ENCODE data around the gene AFP. TPM values are rescaled to one million over a fixed set of nuclear protein-coding genes. Genes with fewer than 3 reads are reported as not detected.

The AFP gene
- total and polyA plus RNA-seq, 2 donors (not counting 1 experiment from before 2014, with no cell fraction given), result not detected

DNA sequence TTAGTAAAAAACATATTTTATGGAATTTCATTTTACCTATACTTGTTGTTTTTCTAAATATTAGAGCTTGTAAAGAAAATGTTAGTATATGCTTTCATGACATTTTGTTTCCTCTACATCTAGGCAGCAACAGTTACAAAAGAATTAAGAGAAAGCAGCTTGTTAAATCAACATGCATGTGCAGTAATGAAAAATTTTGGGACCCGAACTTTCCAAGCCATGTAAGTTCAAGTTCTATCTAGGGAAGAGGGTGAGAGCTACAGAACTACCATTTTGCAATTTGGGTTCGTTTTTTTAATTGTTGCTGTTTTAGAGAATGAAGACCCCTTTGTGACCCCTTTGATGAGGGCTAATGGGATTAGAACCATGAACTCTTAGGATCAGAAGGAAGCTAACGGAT is 7.2 kb downstream of the AFP start:
- Histone ChIP-seq H3K4me3 (ENCODE audit: control extremely low read depth in 1 of 5, extremely low read depth in 1 of 5, insufficient read depth in 1 of 5, low read depth in 2 of 5, low read length in 4 of 5) (no peak overlapping the region), H3K27ac (ENCODE audit: low read length in 2 of 2) (no peak overlapping the region), H3K4me2 (replicated peaks; ENCODE audit: low read depth, low read length, poor library complexity, severe bottlenecking) (no peak overlapping the region), H3K9me3 (ENCODE audit: control extremely low read depth in 1 of 3, control insufficient read depth in 2 of 3, insufficient read depth in 1 of 3, low read length in 2 of 3) (no peaks in the 10 kb centered on the region), H3K9ac (ENCODE audit: low read length) (no peak overlapping the region), H2AFZ (ENCODE audit: insufficient read depth, low read depth, low read length, poor library complexity, severe bottlenecking) (no peak overlapping the region), H3K36me3 (replicated peaks in 1 of 2; ENCODE audit: control extremely low read depth in 1 of 2, control insufficient read depth in 1 of 2, extremely low read depth in 1 of 2, insufficient read depth in 2 of 2, low read length in 1 of 2) (no peaks in the 10 kb centered on the region), H4K20me1 (ENCODE audit: control insufficient read depth, insufficient read depth, low read length, poor library complexity, severe bottlenecking) (no peaks in the 10 kb centered on the region), H3K79me2 (ENCODE audit: control insufficient read depth, insufficient read depth, low read length) (no peaks in the 10 kb centered on the region), H3K27me3 (replicated peaks in 1 of 4; ENCODE audit: control extremely low read depth in 1 of 4, control insufficient read depth in 3 of 4, insufficient read depth in 4 of 4, low read length in 3 of 4) (peaks cover 0 to 4% (median 0%) of the 10 kb centered on the region in 4 experiments), H3K4me1 (ENCODE audit: control insufficient read depth in 2 of 2, insufficient read depth in 2 of 2, low read length in 2 of 2) (no peaks in the 10 kb centered on the region)
- WGBS (ENCODE audit: insufficient coverage), result 73% methylated on average over 1 of the region's 3 CpGs
- ATAC-seq (ENCODE audit: low read depth), result no peak
- Mint-ChIP-seq H3K27ac (no peak overlapping the region), H3K4me1 (no peaks in the 10 kb centered on the region), H3K9me3 (ENCODE audit: insufficient read depth) (no peaks in the 10 kb centered on the region), H3K27me3 (peaks cover 25% of the 10 kb centered on the region), H3K4me3 (no peak overlapping the region)
- ChIA-PET POLR2A (no interaction called here), CTCF (interaction anchor here (0.6 to 1.7 kb wide), 4 partner anchors 9 to 87 kb away, joined by 3 to 4 read pairs (median 4); no protein-coding TSS in a partner anchor)
- TF ChIP-seq, protein P1, sequence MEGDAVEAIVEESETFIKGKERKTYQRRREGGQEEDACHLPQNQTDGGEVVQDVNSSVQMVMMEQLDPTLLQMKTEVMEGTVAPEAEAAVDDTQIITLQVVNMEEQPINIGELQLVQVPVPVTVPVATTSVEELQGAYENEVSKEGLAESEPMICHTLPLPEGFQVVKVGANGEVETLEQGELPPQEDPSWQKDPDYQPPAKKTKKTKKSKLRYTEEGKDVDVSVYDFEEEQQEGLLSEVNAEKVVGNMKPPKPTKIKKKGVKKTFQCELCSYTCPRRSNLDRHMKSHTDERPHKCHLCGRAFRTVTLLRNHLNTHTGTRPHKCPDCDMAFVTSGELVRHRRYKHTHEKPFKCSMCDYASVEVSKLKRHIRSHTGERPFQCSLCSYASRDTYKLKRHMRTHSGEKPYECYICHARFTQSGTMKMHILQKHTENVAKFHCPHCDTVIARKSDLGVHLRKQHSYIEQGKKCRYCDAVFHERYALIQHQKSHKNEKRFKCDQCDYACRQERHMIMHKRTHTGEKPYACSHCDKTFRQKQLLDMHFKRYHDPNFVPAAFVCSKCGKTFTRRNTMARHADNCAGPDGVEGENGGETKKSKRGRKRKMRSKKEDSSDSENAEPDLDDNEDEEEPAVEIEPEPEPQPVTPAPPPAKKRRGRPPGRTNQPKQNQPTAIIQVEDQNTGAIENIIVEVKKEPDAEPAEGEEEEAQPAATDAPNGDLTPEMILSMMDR (IDR thresholded peaks at IDR 0.05), result no peak
- TF ChIP-seq EZH2 (IDR thresholded peaks at IDR 0.05; ENCODE audit: borderline replicate concordance, insufficient read depth, low read depth, low read length, poor library complexity, severe bottlenecking), result no peak
- DNase-seq, result no peak
- intact Hi-C loops (cut with micrococcal nuclease), result no loop called here

DNA sequence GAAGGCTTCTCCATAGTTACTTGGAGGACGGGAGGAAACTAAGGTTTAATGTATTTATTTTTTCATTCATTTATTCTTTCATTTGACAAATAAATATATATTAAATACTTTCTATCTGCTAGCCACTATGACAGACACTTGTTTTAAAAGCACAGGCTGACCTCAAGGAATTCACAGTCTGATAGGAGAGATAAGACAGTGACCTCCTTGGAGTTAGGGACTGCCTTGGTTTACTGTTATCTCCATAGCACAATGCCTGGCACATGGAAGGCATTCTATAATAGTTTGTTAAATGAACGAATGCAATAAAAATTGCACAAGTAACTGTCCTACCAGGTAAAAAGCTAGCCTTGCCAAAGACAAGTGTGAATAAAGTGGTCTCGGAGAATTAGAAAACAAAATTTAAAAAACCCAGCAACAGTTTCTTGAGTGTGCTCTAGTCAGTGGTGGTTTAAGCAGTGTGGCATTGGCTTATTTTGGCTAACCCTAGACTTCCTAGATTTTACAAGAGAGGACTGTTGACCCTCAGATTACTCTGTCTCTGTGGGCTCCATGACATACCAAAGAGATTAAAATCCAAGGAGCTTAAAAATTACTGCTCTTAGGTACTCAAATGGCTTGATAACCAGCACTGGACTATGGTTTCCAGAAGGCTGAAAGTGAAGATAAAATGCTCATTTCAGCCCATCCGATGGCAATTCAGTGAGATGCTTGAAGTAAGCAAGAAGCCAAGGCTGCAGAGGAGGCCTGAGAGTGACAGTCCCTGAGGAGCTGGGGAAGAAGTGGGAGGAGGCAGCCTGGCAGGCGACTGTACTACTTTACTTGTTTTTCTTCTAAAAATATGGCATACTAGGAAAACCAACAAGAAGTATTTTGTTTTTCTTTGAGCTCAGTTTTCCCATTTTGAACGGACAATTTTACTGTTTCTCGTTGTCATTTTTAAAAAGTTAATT is 9.6 kb downstream of the AFP start:
- WGBS (ENCODE audit: insufficient coverage), result 100% methylated on average over 2 of the region's 7 CpGs
- H3K4me1 Mint-ChIP-seq, result no peaks in the 10 kb centered on the region

More for the DNA sequence above, 9.6 kb downstream of the AFP start:
- H3K9ac ChIP-seq (ENCODE audit: low read length), result no peak overlapping the region
- TF ChIP-seq, protein P1 (IDR thresholded peaks at IDR 0.05), result no peak
- TF ChIP-seq EZH2 (IDR thresholded peaks at IDR 0.05; ENCODE audit: borderline replicate concordance, insufficient read depth, low read depth, low read length, poor library complexity, severe bottlenecking), result no peak
- ChIA-PET POLR2A (no interaction called here), CTCF (interaction anchor here (0.6 to 1.7 kb wide), 11 partner anchors 7 to 1152 kb away, joined by 3 to 7 read pairs (median 3); no protein-coding TSS in a partner anchor)
- H3K4me3 ChIP-seq (ENCODE audit: control extremely low read depth in 1 of 5, extremely low read depth in 1 of 5, insufficient read depth in 1 of 5, low read depth in 2 of 5, low read length in 4 of 5), result no peak overlapping the region
- no peak overlapping the region for H2AFZ ChIP-seq (ENCODE audit: insufficient read depth, low read depth, low read length, poor library complexity, severe bottlenecking)
- Mint-ChIP-seq H3K27ac (no peak overlapping the region), H3K4me3 (no peak overlapping the region), H3K27me3 (peaks cover 25% of the 10 kb centered on the region), H3K9me3 (ENCODE audit: insufficient read depth) (no peaks in the 10 kb centered on the region)
- ATAC-seq (ENCODE audit: low read depth), result no peak
- intact Hi-C loops (cut with micrococcal nuclease), result loop anchor here (1.0 to 5.0 kb wide), 2 partner anchors 134 to 743 kb away; no protein-coding TSS in a partner anchor
- no peaks in the 10 kb centered on the region for H3K36me3 ChIP-seq (replicated peaks in 1 of 2; ENCODE audit: control extremely low read depth in 1 of 2, control insufficient read depth in 1 of 2, extremely low read depth in 1 of 2, insufficient read depth in 2 of 2, low read length in 1 of 2)
- no peaks in the 10 kb centered on the region for H3K79me2 ChIP-seq (ENCODE audit: control insufficient read depth, insufficient read depth, low read length)
- no peak overlapping the region for H3K27ac ChIP-seq (ENCODE audit: low read length in 2 of 2)
- no peaks in the 10 kb centered on the region for H4K20me1 ChIP-seq (ENCODE audit: control insufficient read depth, insufficient read depth, low read length, poor library complexity, severe bottlenecking)
- H3K4me1 ChIP-seq (ENCODE audit: control insufficient read depth in 2 of 2, insufficient read depth in 2 of 2, low read length in 2 of 2), result no peaks in the 10 kb centered on the region
- no peak for DNase-seq
- no peaks in the 10 kb centered on the region for H3K9me3 ChIP-seq (ENCODE audit: control extremely low read depth in 1 of 3, control insufficient read depth in 2 of 3, insufficient read depth in 1 of 3, low read length in 2 of 3)
- H3K27me3 ChIP-seq (replicated peaks in 1 of 4; ENCODE audit: control extremely low read depth in 1 of 4, control insufficient read depth in 3 of 4, insufficient read depth in 4 of 4, low read length in 3 of 4), result peaks cover 0 to 4% (median 0%) of the 10 kb centered on the region in 4 experiments
- no peak overlapping the region for H3K4me2 ChIP-seq (replicated peaks; ENCODE audit: low read depth, low read length, poor library complexity, severe bottlenecking)
